ENCODE measurements around the gene TTC21A.
A peak's percentile ranks its signal among the peaks of the same experiment; 100 is the strongest.

TTC21A gene

DNA sequence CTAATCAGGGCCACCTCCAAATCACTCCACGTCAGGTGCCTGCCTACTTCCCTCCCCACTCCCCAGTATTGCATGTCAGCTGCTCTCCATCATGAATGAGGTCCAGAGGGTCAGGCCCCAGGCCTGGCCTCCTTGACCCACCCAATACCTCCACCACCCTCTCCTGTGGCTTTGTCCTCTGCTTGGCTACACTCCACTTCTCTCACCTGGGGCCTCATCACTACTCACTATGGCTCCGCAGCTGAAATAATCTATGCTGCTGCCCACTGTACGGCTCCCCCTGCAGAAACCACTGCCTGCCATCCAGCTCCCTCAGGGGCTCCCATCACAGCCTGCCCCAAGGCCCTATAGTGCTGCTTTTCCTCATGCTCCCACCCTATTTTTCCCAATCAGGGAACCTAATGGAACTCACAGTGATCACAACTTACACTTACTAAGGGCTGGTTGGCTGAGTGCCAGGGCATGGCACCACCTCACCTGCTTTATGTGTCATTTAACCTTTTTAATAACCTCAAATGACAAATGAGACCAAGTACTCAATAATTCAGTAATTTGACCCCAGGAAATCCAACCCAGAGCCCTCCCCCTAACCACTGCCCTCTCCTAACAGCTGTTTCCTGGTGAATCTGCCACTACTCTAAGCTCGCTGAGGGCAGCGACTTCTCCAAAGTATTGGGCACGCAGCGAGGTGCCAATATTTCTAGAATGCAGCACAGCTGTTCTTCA lies 2.4 kb upstream of the TTC21A start:
- TF ChIP-seq ZNF548 (tag by site-specific recombination; IDR thresholded peaks at IDR 0.05), result peak; percentile 94
- no peak for TF ChIP-seq ZNF394 (tag by site-specific recombination; IDR thresholded peaks at IDR 0.05; ENCODE audit: borderline replicate concordance)
- POLR2A ChIA-PET, result no interaction called here
- Histone ChIP-seq H3K4me1 (ENCODE audit: control insufficient read depth, insufficient read depth, low read length) (no peaks in the 10 kb centered on the region), H3K4me3 (ENCODE audit: low read depth, low read length) (no peak overlapping the region), H3K36me3 (ENCODE audit: control insufficient read depth in 2 of 2, insufficient read depth in 1 of 2, low read length in 2 of 2) (peaks cover 0 to 20% of the 10 kb centered on the region in 2 experiments; a peak in 1 of 3 replicates), H3K27ac (ENCODE audit: extremely low read depth, low read depth, low read length) (no peak overlapping the region), H3K9me3 (ENCODE audit: control insufficient read depth, insufficient read depth, low read depth, low read length) (no peaks in the 10 kb centered on the region)
- CTCF ChIA-PET, result interaction anchor here (1.1 to 1.6 kb wide), 3 partner anchors 183 to 187 kb away, joined by 4 to 11 read pairs (median 5); no protein-coding TSS in a partner anchor

DNA sequence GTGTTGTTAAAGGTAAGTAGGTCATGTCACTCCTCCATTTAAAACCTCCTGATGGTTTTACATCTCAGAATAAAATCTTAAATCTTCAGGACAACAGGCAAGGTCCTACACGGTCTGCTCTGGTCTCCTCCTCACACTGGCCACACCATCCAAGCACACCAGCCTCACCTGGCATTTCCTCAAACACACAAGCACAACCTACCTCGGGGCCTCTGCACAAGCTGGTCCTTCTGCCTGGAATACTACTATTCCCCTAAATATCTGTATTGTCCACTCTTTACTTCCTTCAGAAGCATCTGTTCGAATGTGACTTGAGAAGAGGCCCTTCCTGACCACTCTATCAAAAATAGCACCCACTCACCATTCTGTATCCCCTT lies 1.8 kb upstream of the TTC21A start:
- TF ChIP-seq, protein P1, sequence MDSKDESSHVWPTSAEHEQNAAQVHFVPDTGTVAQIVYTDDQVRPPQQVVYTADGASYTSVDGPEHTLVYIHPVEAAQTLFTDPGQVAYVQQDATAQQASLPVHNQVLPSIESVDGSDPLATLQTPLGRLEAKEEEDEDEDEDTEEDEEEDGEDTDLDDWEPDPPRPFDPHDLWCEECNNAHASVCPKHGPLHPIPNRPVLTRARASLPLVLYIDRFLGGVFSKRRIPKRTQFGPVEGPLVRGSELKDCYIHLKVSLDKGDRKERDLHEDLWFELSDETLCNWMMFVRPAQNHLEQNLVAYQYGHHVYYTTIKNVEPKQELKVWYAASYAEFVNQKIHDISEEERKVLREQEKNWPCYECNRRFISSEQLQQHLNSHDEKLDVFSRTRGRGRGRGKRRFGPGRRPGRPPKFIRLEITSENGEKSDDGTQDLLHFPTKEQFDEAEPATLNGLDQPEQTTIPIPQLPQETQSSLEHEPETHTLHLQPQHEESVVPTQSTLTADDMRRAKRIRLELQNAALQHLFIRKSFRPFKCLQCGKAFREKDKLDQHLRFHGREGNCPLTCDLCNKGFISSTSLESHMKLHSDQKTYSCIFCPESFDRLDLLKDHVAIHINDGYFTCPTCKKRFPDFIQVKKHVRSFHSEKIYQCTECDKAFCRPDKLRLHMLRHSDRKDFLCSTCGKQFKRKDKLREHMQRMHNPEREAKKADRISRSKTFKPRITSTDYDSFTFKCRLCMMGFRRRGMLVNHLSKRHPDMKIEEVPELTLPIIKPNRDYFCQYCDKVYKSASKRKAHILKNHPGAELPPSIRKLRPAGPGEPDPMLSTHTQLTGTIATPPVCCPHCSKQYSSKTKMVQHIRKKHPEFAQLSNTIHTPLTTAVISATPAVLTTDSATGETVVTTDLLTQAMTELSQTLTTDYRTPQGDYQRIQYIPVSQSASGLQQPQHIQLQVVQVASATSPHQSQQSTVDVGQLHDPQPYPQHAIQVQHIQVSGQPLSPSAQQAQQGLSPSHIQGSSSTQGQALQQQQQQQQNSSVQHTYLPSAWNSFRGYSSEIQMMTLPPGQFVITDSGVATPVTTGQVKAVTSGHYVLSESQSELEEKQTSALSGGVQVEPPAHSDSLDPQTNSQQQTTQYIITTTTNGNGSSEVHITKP (tag by site-specific recombination; IDR thresholded peaks at IDR 0.05), result no peak
- TF ChIP-seq ZBTB1 (tag by site-specific recombination; IDR thresholded peaks at IDR 0.05), result no peak
- no peak for TF ChIP-seq ZNF544 (tag by site-specific recombination; IDR thresholded peaks at IDR 0.05)
- TF ChIP-seq ZNF623 (tag by site-specific recombination; IDR thresholded peaks at IDR 0.05), result peak; percentile 65
- TF ChIP-seq ZNF48 (tag by site-specific recombination; IDR thresholded peaks at IDR 0.05), result no peak
- H3K9me3 ChIP-seq (ENCODE audit: control insufficient read depth, insufficient read depth, low read depth, low read length), result no peaks in the 10 kb centered on the region
- no peak overlapping the region for H3K4me3 ChIP-seq (ENCODE audit: low read depth, low read length)
- no peaks in the 10 kb centered on the region for H3K4me1 ChIP-seq (ENCODE audit: control insufficient read depth, insufficient read depth, low read length)
- ChIA-PET CTCF (interaction anchor here (0.8 to 1.6 kb wide), 3 partner anchors 84 to 186 kb away, joined by 3 to 11 read pairs (median 5); no protein-coding TSS in a partner anchor), POLR2A (no interaction called here)
- H3K27ac ChIP-seq (ENCODE audit: extremely low read depth, low read depth, low read length), result no peak overlapping the region
- peaks cover 0 to 15% of the 10 kb centered on the region in 2 experiments; a peak in 1 of 3 replicates for H3K36me3 ChIP-seq (ENCODE audit: control insufficient read depth in 2 of 2, insufficient read depth in 1 of 2, low read length in 2 of 2)

GRCh38 chr3:39106281-39106811 lies 1.1 kb upstream of the TTC21A start:
- CTCF ChIA-PET, result interaction anchor here (0.8 to 1.6 kb wide), 4 partner anchors 20 to 186 kb away, joined by 3 to 11 read pairs (median 4); no protein-coding TSS in a partner anchor
- H3K9me3 ChIP-seq (ENCODE audit: control insufficient read depth, insufficient read depth, low read depth, low read length), result no peaks in the 10 kb centered on the region
- peaks cover 0 to 11% of the 10 kb centered on the region in 2 experiments; a peak in 1 of 3 replicates for H3K36me3 ChIP-seq (ENCODE audit: control insufficient read depth in 2 of 2, insufficient read depth in 1 of 2, low read length in 2 of 2)
- no peak overlapping the region; the same call in 1 of the 2 replicates for H3K27ac ChIP-seq (ENCODE audit: extremely low read depth, low read depth, low read length)
- H3K4me1 ChIP-seq (ENCODE audit: control insufficient read depth, insufficient read depth, low read length), result no peaks in the 10 kb centered on the region
- H3K4me3 ChIP-seq (ENCODE audit: low read depth, low read length), result peak overlapping the region; percentile 85
- POLR2A ChIA-PET, result no interaction called here
- TF ChIP-seq ZNF2 (tag by site-specific recombination; IDR thresholded peaks at IDR 0.05), result no peak
- no peak for TF ChIP-seq ZNF776 (tag by site-specific recombination; IDR thresholded peaks at IDR 0.05; ENCODE audit: borderline replicate concordance)
- no peak for TF ChIP-seq KLF10 (tag by site-specific recombination; IDR thresholded peaks at IDR 0.05)
- no peak for TF ChIP-seq HOXC10 (CRISPR knock-in tag; IDR thresholded peaks at IDR 0.05)
- peak; percentile 69 for TF ChIP-seq ZBTB17 (tag by site-specific recombination; IDR thresholded peaks at IDR 0.05)
- no peak for TF ChIP-seq ZFHX2 (tag by site-specific recombination; conservative IDR thresholded peaks at IDR 0.05)
- no peak for TF ChIP-seq PRDM6 (tag by site-specific recombination; IDR thresholded peaks at IDR 0.05)
- no peak; the same call in 1 of the 2 replicates for TF ChIP-seq ZNF398 (tag by site-specific recombination; IDR thresholded peaks at IDR 0.05)
- no peak for TF ChIP-seq ZNF174 (tag by site-specific recombination; IDR thresholded peaks at IDR 0.05)
- TF ChIP-seq ZNF785 (tag by site-specific recombination; IDR thresholded peaks at IDR 0.05), result no peak
- TF ChIP-seq SCRT2 (tag by site-specific recombination; IDR thresholded peaks at IDR 0.05), result peak; percentile 74
- peak; percentile 76 for TF ChIP-seq PRDM1 (tag by site-specific recombination; IDR thresholded peaks at IDR 0.05)
- TF ChIP-seq GLIS1 (tag by site-specific recombination; IDR thresholded peaks at IDR 0.05), result no peak
- TF ChIP-seq, protein P2, sequence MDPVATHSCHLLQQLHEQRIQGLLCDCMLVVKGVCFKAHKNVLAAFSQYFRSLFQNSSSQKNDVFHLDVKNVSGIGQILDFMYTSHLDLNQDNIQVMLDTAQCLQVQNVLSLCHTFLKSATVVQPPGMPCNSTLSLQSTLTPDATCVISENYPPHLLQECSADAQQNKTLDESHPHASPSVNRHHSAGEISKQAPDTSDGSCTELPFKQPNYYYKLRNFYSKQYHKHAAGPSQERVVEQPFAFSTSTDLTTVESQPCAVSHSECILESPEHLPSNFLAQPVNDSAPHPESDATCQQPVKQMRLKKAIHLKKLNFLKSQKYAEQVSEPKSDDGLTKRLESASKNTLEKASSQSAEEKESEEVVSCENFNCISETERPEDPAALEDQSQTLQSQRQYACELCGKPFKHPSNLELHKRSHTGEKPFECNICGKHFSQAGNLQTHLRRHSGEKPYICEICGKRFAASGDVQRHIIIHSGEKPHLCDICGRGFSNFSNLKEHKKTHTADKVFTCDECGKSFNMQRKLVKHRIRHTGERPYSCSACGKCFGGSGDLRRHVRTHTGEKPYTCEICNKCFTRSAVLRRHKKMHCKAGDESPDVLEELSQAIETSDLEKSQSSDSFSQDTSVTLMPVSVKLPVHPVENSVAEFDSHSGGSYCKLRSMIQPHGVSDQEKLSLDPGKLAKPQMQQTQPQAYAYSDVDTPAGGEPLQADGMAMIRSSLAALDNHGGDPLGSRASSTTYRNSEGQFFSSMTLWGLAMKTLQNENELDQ (tag by site-specific recombination; IDR thresholded peaks at IDR 0.05; ENCODE audit: low read depth), result no peak
